Medulla oblongata (tissue), 1 donor: ENCODE data around the gene LASP1.
A peak's percentile ranks its signal among the peaks of the same experiment; 100 is the strongest.
"Not testable (repeated sequence)": the region's sequence is repeated elsewhere in the genome, so short reads cannot be mapped to it uniquely, and the experiment has no call there.

Experiments used
- DNase-seq: peaks from one replicate; pipeline ENCODE4 v3.0.0-alpha.2; 2015; ENCODE audit errors: extremely low spot score

The LASP1 gene

GRCh38 chr17:38869526-38870258, at the start of gene LASP1:
TSS of gene LASP1 (plus strand) at chr17:38870058. CDS start at chr17:38870190, 132 bp downstream.
- DNase-seq = peak; percentile 91

GRCh38 chr17:38824899-38825761, 44.7 kb upstream of the LASP1 start, which contains the start of gene CWC25:
TSS of gene CWC25 (minus strand) at chr17:38825321. CDS start at chr17:38825183, 138 bp downstream.
- peak; percentile 95 for DNase-seq

- no peak for DNase-seq
Measured at GRCh38 chr17:38825762-38826247, 44.1 kb upstream of the LASP1 start.

DNA sequence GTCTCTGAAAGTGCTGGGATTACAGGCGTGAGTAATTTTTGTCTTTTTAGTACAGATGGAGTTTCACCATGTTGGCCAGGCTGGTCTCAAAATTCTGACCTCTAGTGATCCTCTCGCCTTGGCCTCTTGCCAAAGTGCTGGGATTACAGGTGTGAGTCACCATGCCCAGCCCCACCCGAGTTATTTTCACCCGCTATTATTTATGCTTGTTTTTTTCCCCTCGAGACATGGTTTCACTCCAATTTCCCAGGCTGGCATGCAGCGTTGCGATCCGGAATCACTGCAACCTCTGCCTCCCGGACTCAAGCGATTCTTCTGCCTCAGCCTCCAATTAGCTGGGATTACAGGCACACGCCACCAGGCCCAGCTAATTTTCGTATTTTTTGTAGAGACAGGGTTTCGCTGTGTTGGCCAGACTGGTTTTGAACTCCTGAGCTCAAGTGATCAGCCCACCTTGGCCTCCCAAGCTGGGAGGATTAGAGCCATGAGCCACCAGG, 25.5 kb upstream of the LASP1 start:
- DNase-seq = no peak

- DNase-seq = no peak
Measured at GRCh38 chr17:38848557-38848891, 21.3 kb upstream of the LASP1 start.

GRCh38 chr17:38848939-38849605, 20.8 kb upstream of the LASP1 start:
- no peak for DNase-seq

- no peak for DNase-seq
Measured at GRCh38 chr17:38850374-38850773, 19.5 kb upstream of the LASP1 start.

- no peak for DNase-seq
Measured at GRCh38 chr17:38851434-38851833, 18.4 kb upstream of the LASP1 start.

DNA sequence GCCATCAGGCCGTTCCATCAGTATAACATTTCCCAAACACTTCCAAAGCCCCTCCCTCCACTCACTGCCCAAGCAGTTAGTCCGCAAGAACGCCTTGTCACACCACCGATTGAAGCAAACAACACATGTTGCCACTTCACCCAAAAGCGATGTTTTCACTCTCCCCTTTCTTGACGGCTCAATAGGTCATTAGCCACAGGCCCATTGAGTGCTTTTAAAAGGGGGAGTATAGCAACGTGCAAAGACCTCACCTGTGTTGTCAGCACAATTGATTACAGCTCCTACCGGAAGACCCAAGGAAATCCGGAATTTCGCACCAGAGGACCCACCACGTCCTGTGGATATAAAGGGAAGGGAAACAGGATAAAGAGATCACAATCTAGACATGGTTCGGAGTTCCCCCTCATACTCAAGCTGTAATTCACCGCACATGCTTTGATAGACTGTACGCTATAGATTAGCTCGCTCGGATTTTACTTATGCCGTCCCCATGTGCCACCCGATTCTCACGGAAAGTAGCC, 17.0 kb upstream of the LASP1 start:
- no peak for DNase-seq

DNA sequence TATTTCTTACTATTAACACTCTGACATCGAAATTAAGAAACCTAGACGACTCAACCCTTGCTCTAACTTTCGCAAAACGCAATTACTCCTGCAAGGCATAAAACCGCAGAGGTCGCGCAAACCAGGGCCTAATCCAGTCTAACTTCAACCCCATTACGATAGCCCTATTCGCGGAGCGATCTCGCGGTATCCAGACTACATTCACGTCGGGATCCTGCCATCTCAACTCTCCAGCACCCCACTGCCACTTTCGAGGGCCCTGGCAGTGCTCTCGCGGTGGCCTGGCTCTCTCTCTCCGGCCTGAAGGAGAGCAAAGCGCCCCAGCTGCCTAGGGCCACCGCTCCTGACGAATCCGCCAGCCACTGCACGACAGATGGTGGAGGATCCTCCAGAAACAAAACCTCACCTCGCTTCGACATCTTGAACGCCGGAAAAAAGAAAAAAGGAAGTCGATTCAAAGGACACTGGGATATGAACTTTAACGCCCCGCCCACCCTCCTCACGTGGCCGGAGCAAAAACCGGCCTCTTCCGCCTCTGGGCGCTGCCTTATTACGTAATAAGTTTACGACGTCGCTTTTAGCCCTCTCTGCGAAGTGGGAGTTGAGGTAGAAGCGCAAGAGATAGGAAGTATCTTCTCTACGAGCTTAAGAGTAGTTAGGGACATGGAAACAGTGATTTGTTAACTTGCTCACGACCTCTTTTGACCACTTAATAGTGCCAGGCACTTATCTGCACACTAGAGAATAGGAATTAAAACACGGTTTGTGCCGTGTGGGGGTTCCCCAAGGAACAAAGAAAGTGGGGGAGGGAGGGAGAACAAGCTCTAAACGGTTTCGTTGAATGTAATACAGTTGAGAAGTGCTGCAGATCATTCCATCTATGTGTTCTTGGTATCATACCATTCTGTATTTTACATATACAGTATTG, 16.3 kb upstream of the LASP1 start, which contains the start of gene RPL23:
Gene RPL23 (minus strand): TSS at position 430 of the 928 bp plus-strand sequence. CDS start 11 bp downstream, at position 419.
- peak; percentile 98 for DNase-seq

- not testable (repeated sequence) for DNase-seq
Measured at GRCh38 chr17:38855101-38855714, 14.7 kb upstream of the LASP1 start.

- no peak for DNase-seq
Measured at GRCh38 chr17:38857271-38857670, 12.6 kb upstream of the LASP1 start.

- no peak for DNase-seq
Measured at GRCh38 chr17:38861399-38861843, 8.4 kb upstream of the LASP1 start.

- no peak for DNase-seq
Measured at GRCh38 chr17:38864636-38865398, 5.0 kb upstream of the LASP1 start.

GRCh38 chr17:38867179-38867967, 2.5 kb upstream of the LASP1 start:
- peak; percentile 72 for DNase-seq

DNA sequence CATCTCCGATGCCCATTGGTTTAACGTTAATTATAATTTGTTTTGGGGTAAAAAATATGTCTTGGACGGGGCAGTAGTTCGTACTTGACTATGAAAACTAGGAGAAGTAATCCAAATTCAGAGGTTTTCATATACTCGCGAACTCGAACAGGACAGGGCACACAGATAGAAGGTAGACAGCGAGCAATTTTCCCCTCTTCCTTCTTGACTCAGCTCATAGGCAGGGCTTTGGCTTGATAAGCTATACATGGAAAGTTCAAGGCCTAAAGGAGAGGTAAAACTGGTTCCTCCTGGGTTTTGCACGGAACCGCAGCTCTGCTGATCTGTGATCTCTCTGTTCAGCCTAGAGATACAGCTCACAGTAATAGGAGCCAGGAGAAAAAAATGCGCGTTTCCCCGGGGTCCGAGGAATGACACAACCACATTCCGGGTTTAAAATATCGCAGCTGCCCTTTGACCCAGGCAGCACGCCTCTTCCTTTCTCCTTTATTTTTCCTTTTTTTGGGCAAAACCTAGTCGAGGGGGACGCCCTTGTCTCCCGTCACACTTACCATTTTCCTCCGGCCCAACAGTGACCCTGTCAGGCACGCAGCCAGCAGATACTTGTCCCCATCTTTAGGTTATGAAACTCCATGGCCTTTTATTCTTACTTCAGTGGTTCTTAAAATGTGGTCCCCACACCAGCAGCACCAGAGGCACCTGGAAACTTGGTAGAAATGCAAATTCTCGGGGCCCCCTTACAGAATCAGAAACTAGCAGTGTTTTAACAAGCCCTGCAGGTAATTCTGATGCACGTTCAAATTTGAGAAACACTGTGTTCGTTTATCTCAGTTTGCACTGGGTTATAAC, 1.7 kb upstream of the LASP1 start:
- peak; percentile 49 for DNase-seq

DNA sequence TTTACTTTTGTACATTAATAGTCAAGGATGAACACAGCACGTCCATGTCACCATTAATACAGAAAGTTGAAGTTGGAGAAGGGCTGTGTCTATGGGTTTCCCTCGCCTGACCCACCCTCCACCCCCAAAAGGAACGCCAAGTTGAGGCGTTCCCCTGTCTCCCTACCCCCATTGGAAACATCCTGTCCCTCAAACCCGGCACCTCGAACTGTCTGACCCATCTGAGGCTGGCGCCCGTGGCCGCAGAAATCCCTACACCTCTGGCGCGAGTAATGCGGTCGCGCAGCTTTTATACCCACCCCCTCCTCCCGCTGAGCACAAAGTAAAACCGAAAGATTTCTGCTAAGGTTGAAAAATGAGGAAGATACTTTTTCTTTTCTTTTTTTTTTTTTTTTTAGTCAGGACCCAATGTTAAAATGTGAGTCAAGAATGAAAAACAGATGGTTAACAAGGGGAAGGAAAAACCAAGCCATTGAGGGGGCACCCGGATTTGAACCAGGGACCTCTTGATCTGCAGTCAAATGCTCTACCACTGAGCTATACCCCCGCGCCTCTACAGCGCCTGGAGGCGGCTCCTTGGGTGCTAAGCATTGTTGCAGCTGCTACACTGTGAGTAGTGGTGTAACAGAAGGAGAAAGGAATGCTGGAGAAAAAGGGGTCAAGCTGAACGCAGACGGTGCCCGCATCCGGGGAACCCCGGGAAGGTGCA, 887 bp upstream of the LASP1 start:
- DNase-seq = peak; percentile 94
